Neural crest cell (in vitro differentiated cells): ENCODE measurements around the gene VPS39. TPM values are rescaled to one million over a fixed set of nuclear protein-coding genes. Genes with fewer than 3 reads are reported as not detected.

Experiments
- DNase-seq: peaks from one replicate; pipeline ENCODE4 v3.0.0; 2021; ENCODE audit warnings: low read depth, mixed read lengths, low spot score
- H3K27ac Mint-ChIP-seq: one replicate; pipeline ENCODE4 v1.8.0; 2021; ENCODE audit warnings: mild to moderate bottlenecking, mixed read lengths; ENCODE audit not compliant: unreplicated experiment
- H3K27me3 Mint-ChIP-seq: 2 replicates; pipeline ENCODE4 v1.8.0; 2021; ENCODE audit warnings: low read depth, mild to moderate bottlenecking, mixed read lengths
- H3K36me3 Mint-ChIP-seq: 2 replicates; pipeline ENCODE4 v1.8.0; 2021; ENCODE audit warnings: low read depth, mild to moderate bottlenecking, mixed read lengths
- H3K4me1 Mint-ChIP-seq: 2 replicates; pipeline ENCODE4 v1.8.0; 2021; ENCODE audit warnings: mixed read lengths
- H3K4me3 Mint-ChIP-seq: one replicate; pipeline ENCODE4 v1.8.0; 2021; ENCODE audit warnings: mild to moderate bottlenecking, mixed read lengths
- H3K9me3 Mint-ChIP-seq: 2 replicates; pipeline ENCODE4 v1.8.0; 2021; ENCODE audit warnings: mixed read lengths
- microRNA-seq: library from miRNA; unstranded; fragments of <30 nt; microRNA quantifications from one replicate; pipeline ENCODE4, GENCODE V29; 2020
- total RNA-seq: library from RNA; stranded (reverse); gene quantifications from 2 replicates; pipeline ENCODE4 v1.2.1, GENCODE V29; 2021
- TF ChIP-seq, protein P1 (sequence below): fragments of 200-600 bp; sonication (generic); conservative IDR thresholded peaks from 2 replicates; pipeline ENCODE4 v1.5.0; 2021; ENCODE audit warnings: antibody characterized with exemption, mild to moderate bottlenecking

Gene VPS39
- total RNA-seq, 1 donor from 2014 or later, result 56.9 TPM

- DNase-seq, result no peak
- TF ChIP-seq, protein P1, sequence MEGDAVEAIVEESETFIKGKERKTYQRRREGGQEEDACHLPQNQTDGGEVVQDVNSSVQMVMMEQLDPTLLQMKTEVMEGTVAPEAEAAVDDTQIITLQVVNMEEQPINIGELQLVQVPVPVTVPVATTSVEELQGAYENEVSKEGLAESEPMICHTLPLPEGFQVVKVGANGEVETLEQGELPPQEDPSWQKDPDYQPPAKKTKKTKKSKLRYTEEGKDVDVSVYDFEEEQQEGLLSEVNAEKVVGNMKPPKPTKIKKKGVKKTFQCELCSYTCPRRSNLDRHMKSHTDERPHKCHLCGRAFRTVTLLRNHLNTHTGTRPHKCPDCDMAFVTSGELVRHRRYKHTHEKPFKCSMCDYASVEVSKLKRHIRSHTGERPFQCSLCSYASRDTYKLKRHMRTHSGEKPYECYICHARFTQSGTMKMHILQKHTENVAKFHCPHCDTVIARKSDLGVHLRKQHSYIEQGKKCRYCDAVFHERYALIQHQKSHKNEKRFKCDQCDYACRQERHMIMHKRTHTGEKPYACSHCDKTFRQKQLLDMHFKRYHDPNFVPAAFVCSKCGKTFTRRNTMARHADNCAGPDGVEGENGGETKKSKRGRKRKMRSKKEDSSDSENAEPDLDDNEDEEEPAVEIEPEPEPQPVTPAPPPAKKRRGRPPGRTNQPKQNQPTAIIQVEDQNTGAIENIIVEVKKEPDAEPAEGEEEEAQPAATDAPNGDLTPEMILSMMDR, result no peak
- Mint-ChIP-seq H3K9me3 (peaks cover 6% of the 10 kb centered on the region), H3K27me3 (peaks cover 7% of the 10 kb centered on the region), H3K27ac (no peak overlapping the region), H3K36me3 (no peaks in the 10 kb centered on the region), H3K4me3 (no peak overlapping the region), H3K4me1 (peaks cover 10% of the 10 kb centered on the region)
These were observed 89.3 kb downstream of the VPS39 start for GRCh38 chr15:42118650-42119445.

DNA sequence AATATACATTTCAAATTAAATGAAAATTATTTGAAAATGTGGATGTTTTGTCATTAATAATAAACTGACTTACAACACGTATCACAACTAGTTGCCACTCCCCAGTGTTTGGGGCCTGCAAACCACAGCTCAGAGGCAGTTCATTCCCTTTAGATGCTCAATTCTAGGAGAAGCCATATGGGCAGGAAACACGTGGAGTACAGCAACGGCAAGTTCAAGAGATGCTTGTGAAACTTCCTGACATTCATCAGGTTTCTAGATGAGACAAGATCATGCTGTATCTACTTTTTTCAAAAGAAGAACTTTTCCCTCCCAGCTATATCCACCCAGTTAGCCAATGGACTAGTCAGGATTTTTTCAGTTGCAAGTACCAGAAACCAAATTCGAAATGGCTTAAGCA is 96.2 kb downstream of the VPS39 start:
- TF ChIP-seq, protein P1, result no peak
- H3K27ac Mint-ChIP-seq, result no peak overlapping the region
- no peaks in the 10 kb centered on the region for H3K36me3 Mint-ChIP-seq
- H3K4me1 Mint-ChIP-seq, result no peaks in the 10 kb centered on the region
- H3K4me3 Mint-ChIP-seq, result no peak overlapping the region
- H3K9me3 Mint-ChIP-seq, result peaks cover 9% of the 10 kb centered on the region
- no peak for DNase-seq
- peaks cover 17% of the 10 kb centered on the region for H3K27me3 Mint-ChIP-seq

DNA sequence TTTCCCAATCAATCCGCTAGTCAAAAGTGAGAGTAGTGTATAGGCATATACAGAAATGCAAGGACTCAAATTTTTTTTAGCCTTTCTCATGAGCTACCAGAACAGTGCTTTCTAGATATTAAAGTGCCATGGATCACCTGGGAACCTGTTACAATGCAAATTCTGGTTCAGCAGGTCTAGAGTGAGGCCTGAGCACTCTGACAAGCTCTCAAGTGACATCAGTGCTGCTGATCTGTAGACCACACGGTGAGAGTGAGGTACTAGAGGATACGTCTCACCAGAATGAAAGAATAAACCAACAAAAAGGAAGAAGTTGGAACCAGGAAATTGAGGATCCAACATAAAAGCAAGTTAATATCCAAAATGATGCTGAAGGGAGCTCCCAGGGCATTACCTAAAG is 97.7 kb downstream of the VPS39 start:
- DNase-seq, result no peak
- Mint-ChIP-seq H3K36me3 (no peaks in the 10 kb centered on the region), H3K4me1 (no peaks in the 10 kb centered on the region), H3K27me3 (peaks cover 14% of the 10 kb centered on the region), H3K9me3 (peaks cover 3% of the 10 kb centered on the region), H3K4me3 (no peak overlapping the region), H3K27ac (no peak overlapping the region)
- TF ChIP-seq, protein P1, result no peak

- no peak overlapping the region for H3K27ac Mint-ChIP-seq
- peaks cover 3% of the 10 kb centered on the region for H3K9me3 Mint-ChIP-seq
- H3K4me3 Mint-ChIP-seq, result no peak overlapping the region
These were observed 99.3 kb downstream of the VPS39 start for GRCh38 chr15:42108806-42109205.

More at GRCh38 chr15:42108806-42109205, 99.3 kb downstream of the VPS39 start:
- peaks cover 11% of the 10 kb centered on the region for H3K27me3 Mint-ChIP-seq
- no peaks in the 10 kb centered on the region for H3K36me3 Mint-ChIP-seq
- TF ChIP-seq, protein P1, result no peak
- no peaks in the 10 kb centered on the region for H3K4me1 Mint-ChIP-seq
- DNase-seq, result no peak

Small RNA genes lying within 50 kb of the gene (microRNA-seq; reads per million reads assigned to microRNA genes)
- 99.5 reads per million, percentile 60 among the genes with 10 or more reads in this experiment for gene MIR627

Other genes starting within 250 kb of the VPS39 start
- 8.3 and 9.3 TPM in 2 replicates for gene EHD4, start 235.7 kb downstream of the VPS39 start, total RNA-seq
- not detected in 2 replicates for gene PLA2G4E, start 187.3 kb downstream of the VPS39 start, total RNA-seq
- gene PLA2G4D, start 113.7 kb downstream of the VPS39 start, total RNA-seq, result not detected in 2 replicates
- gene PLA2G4F, start 51.7 kb downstream of the VPS39 start, total RNA-seq, result not detected in 2 replicates
- 15.2 and 17.1 TPM in 2 replicates for gene GANC, start 64.9 kb upstream of the VPS39 start, total RNA-seq
- gene TMEM87A, start 65.1 kb upstream of the VPS39 start, total RNA-seq, result 33.0 and 34.8 TPM in 2 replicates
- 2.2 and 2.7 TPM in 2 replicates for gene CAPN3, start 151.2 kb upstream of the VPS39 start, total RNA-seq